Stimulated activated CD8-positive, alpha-beta memory T cell treated with anti-CD3 and anti-CD28 coated beads, Interleukin-4, amount 100 ng/mL, for 48 hours (primary cell): ENCODE measurements around the gene HLA-B.
A peak's percentile ranks its signal among the peaks of the same experiment; 100 is the strongest.
"Not testable (repeated sequence)": the region's sequence is repeated elsewhere in the genome, so short reads cannot be mapped to it uniquely, and the experiment has no call there.

Experiments
- DNase-seq: peaks from one replicate; pipeline ENCODE4 v3.0.0-alpha.2; 2020

HLA-B gene

GRCh38 chr6:31381666-31382065, 24.7 kb upstream of the HLA-B start:
- no peak for DNase-seq

- no peak for DNase-seq
Measured at GRCh38 chr6:31379850-31380249, 22.9 kb upstream of the HLA-B start.

DNA sequence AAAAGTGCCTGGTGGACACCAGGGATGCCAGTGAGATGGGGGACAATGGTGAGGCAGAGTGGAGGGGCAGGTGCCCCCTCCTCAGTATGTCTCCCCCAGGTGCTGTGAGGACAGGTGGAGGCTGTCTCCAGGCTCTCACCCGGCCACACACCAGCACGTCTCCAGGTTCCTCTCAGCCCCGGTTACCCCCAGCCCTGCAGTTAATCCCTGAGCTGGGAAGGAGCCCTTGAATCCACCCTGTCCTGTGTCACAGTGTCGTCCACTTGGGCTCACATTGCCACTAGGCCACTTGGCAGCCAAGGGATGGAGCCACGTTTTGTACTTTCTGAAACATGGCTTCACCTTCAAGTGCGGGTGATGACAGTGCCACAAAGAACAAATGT, 21.7 kb upstream of the HLA-B start:
- no peak for DNase-seq

- no peak for DNase-seq
Measured at GRCh38 chr6:31378062-31378720, 21.2 kb upstream of the HLA-B start.

GRCh38 chr6:31377029-31377428, 20.1 kb upstream of the HLA-B start:
- no peak for DNase-seq

- no peak for DNase-seq
Measured at GRCh38 chr6:31375699-31376098, 18.7 kb upstream of the HLA-B start.

DNA sequence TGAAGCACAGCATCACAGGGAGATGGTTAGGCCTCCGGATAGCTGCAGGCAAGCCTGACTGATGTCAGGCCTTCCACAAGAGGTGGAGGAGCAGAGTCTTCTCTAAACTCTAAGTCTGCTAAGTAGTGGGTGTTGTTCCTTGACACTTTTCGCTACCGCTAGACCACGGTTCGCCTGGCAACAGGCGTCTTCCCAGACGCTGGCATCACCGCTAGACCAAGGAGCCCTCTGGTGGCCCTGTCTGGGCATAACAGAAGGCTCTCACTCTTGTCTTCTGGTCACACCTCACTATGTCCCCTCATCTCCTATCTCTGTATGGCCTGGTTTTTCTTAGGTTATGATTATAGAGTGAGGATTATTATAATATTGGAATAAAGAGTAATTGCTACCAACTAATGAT, 17.1 kb upstream of the HLA-B start:
- not testable (repeated sequence) for DNase-seq

GRCh38 chr6:31368461-31368860, 11.5 kb upstream of the HLA-B start:
- DNase-seq, result no peak

DNA sequence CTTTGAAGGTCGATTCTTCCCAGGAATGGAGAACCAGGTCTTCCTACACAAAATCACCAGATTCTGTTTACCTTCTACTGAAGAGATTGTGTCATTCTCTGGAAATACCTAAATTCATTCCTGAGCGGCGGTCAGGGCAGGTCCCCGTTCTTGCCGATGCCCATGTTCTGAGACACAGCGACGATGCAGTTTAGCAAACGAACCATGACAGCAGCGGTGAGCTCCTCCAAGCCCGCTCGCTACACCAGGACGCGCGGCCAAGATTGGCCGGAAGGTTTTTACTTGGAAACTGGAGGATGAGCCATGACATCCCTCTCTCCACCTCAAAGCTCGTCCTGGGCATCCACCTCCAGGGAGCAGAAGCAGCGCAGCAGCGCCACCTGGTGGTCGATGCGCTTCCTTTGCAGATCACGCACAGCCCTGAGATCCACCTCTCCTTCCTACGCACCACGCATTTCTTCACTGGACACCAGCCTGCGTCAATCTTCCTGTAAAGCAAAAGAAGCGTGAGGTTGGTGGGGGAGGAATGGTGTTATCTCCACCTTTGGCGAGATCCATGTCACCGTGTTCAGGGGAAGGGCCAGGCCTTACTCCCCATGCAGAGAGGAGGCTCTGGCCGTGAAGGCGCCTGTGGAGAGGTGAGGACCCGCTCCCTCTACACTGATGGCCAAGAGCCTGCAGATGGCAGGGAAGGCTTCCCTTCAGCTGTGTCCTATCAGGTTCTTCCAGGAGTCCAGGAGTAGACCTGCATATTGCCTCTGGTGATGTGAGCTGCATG, 9.9 kb upstream of the HLA-B start:
- peak; percentile 94 for DNase-seq

DNA sequence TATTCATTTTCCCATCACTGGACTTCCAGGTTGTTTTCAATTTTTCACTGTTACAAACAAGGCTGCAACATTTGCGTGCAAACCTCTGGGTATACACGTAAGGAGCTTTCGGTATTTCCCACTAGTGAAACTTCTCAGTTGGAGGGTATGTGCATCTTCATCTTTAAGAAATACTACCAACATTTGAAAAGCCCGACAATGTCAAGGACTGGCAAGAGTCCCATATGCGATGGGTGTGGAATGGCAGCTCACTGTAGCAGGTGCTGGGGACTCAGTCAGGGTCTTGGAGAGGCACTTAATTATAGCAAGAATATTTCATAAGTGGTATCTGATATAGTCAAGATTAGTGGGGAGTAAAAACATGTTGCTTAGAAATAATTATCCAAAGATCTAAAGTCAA, 8.9 kb upstream of the HLA-B start:
- no peak for DNase-seq

DNA sequence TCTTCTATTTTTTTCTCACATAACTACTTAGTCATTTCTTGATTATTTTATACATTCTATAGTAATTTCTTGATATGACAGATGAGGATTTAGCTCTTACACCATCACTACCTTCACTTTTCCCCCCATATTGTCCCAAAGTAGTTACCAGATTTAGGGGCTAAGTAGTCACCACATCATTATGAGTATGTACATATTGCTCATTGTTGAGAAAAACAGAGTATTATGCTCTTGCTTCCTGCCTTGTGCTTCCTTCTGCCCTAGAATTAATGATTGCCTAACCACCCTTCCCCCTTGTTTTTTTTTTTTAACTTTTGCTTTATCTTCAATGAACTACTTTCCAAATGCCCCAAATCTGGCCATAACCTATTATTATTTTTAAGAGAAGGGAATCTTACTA, 6.8 kb upstream of the HLA-B start:
- no peak for DNase-seq

DNA sequence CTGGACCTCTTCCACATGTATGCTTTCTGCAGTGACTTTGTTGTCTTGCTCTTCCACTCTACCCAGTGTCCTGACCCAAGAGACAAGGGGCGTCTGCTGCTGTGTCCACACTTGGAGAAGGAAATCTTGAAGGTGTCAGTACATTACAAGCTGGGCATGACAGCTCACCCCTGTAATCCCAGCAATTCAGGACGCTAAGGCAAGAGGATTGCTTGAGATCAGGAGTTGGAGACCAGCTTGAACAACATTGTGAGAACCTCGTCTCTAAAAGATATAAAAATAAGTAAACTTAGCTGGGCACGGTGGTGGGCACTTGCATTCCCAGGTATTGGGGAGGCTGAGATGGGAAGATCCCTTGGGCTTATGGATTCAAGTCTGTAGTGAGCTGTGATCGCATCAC, 5.8 kb upstream of the HLA-B start:
- no peak for DNase-seq

DNA sequence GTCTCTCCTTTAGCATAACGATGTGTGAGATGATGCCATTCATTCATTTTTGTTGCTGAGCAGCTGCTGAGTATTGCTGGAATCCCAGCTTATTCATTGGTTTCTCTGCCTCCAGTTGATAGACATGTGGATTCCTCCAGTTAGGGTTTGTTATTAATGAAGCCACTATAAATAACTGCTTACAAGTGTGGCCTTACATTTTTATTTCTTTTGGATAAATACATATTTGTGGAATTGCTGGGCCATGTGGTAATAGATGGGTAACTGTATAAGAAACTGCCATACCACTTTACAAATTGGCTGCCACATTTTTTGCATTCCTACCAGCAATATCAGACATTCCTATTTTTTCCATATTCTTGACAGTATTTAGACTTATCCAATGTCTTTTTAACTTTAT, 2.6 kb upstream of the HLA-B start:
- no peak for DNase-seq

- DNase-seq, result no peak
Measured at GRCh38 chr6:31358302-31358701, 1.3 kb upstream of the HLA-B start.

- no peak for DNase-seq
Measured at GRCh38 chr6:31357886-31358285, 907 bp upstream of the HLA-B start.

DNA sequence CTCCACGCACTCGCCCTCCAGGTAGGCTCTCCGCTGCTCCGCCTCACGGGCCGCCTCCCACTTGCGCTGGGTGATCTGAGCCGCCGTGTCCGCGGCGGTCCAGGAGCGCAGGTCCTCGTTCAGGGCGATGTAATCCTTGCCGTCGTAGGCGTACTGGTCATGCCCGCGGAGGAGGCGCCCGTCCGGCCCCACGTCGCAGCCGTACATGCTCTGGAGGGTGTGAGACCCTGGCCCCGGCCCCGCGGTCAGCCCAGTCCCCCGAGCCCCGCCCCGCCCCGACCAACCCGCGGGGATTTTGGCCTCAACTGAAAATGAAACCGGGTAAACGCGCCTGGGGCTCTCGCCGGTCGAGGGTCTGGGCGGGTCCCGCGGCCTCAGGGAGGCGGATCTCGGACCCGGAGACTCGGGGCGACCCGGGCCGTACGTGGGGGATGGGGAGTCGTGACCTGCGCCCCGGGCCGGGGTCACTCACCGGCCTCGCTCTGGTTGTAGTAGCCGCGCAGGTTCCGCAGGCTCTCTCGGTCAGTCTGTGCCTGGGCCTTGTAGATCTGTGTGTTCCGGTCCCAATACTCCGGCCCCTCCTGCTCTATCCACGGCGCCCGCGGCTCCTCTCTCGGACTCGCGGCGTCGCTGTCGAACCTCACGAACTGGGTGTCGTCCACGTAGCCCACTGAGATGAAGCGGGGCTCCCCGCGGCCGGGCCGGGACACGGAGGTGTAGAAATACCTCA, 598 bp downstream of the HLA-B start:
- DNase-seq, result peak; percentile 60

DNA sequence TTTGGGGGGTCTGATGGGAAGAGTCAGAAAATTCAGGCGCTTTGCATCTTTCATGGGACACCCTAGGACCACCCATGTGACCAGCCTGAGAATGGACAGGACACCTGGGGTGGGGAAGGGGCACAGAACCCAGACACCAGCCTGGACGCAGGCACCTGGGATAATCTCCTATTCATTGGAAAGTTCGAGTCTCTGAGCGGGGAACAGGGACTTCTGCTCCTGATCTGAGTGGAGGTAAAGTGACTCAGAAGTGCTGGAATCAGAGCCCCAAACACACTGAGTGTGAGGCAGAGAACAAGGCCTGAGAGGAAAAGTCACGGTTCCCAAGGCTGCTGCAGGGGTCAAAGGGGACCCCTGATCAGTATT, 1.4 kb downstream of the HLA-B start:
- no peak for DNase-seq

DNA sequence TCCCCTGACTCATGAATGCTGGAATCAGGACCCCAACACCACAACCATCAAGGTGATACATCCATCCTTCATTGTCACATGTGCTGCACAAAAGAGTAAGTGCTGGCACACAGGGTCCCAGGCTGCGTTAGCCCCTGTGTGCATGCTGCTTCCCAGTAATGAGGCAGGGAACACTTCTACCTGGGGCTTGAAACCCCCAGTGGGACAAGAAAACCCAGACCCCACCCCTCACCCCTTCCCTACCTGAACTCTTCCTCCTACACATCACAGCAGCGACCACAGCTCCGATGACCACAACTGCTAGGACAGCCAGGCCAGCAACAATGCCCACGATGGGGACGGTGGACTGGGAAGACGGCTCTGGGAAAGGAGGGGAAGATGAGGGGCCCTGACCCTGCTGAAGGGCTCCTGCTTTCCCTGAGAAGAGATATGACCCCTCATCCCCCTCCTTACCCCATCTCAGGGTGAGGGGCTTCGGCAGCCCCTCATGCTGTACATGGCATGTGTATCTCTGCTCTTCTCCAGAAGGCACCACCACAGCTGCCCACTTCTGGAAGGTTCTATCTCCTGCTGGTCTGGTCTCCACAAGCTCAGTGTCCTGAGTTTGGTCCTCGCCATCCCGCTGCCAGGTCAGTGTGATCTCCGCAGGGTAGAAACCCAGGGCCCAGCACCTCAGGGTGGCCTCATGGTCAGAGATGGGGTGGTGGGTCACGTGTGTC, 2.0 kb downstream of the HLA-B start:
- no peak for DNase-seq

DNA sequence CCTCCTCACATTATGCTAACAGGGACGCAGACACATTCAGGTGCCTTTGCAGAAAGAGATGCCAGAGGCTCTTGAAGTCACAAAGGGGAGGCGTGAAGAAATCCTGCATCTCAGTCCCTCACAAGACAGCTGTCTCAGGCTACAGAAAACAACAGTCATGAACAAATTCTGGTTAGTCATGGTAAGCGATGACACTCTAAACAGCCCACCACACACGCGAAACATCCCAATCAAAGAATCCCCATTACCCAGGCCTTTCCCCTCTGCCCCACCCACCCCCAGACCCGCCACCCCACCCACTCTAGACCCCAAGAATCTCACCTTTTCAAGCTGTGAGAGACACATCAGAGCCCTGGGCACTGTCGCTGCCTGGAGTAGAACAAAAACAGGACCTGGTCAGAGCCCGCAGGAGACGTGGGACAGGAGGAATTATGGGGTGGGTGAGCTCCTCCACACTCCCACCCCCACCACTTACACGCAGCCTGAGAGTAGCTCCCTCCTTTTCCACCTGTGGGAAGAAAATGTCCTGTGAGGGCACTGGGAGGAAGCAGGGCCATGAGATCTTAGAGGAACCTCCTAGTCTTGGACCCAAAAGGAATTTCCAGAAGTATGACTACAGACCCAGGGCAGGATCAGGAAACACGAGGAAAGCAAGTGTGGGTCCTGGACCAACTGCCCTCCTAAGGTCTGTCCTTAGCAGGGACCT, 2.7 kb downstream of the HLA-B start:
- DNase-seq, result no peak

DNA sequence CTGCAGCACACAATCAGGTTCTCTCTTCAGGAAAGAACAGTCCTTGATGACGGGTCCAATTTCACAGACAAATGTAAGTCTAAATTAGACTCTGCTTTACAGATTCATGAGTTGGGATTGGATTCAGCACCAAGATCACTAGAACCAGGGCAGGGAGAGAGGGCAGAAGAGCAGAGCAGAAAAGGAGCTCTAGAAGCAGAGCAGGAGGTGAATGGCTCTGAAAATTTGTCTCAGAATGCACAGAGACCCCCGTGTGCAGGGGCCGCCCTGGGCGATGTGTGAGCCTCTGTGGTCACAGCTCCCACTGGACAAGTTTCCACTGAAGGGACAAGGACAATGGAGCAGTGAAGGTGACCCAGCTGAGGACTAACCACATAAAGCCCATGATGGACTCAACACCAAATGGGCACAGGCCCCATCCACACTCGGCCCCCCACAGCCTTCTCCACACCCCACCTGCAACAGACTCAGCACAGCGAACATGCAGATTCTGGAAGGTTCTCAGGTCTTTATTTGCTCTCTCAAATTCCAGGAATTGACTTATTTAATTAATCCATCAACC, 3.5 kb downstream of the HLA-B start:
- DNase-seq, result no peak

DNA sequence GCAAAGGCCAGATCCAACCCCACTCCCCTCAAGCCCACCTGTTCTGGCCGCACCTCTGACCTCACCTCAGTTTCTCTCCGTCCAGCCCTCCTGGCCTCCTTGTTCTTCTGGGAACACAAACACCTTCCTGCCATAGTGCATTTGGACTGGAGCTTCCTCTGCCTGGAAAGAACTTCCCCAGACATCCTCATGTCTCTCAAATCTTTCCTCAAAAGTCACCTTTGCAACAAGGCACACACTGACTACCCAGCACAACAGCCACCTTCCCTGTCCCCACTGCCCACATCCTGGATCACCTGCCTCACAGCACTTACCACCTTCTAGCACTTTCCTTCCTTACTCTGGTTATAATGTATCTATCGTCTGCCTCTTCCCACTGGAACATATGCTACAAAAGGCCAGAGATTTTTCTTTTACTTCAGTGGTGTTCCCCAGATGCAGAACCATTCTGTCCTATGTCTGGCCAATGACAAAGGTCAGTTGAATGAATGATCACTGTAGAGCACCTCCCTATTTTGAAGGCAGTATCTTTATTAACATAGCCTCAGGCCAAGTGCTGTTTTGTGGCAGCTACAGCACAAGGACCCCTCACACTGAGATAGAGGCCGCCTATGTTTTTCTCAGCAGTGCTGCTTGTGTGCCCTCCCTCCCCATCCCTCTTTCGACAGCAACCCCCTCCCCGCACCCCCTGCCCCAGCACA, 4.1 kb downstream of the HLA-B start:
- peak; percentile 45 for DNase-seq

DNA sequence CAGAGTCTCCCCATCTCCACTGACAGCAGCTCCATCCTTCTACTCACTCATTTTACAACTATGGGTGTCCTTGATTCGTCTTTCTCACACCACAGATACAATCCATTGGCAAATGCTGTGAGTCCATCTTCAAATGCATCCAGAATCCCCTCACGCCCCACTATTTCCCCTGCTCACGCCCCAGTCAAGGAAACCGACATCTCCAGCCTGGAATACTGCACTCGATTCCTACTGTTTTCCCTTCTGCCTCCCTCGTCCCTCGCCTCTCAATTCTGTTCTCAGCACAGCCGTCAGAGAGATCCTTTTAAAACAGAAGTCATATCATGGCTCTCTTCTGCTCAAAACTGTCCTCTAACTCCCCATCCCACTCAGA, 4.7 kb downstream of the HLA-B start:
- DNase-seq, result no peak
